Ramos (cell line): ENCODE measurements around the gene MISP3.
"Not testable (repeated sequence)": the region's sequence is repeated elsewhere in the genome, so short reads cannot be mapped to it uniquely, and the experiment has no call there.

Experiments
- in situ Hi-C: fragments of 300-500 bp; cut with MboI; formaldehyde crosslinking; loops from one replicate; pipeline ENCODE4 v1.14.3; 2022; ENCODE audit warnings: low sequenced_read_pairs; ENCODE audit not compliant: unreplicated experiment

MISP3 gene

GRCh38 chr19:14072535-14073260 is at the start of gene MISP3:
Gene MISP3, plus strand, starts transcription at chr19:14072786. Its CDS starts 524 bp downstream, at chr19:14073310.
- in situ Hi-C loops = loop anchor here (5.0 to 25.0 kb wide), 3 partner anchors 190 to 798 kb away; no protein-coding TSS in a partner anchor

GRCh38 chr19:14023404-14024235 is 49.0 kb upstream of the MISP3 start:
- in situ Hi-C loops = no loop called here

GRCh38 chr19:14026652-14027192 is 45.9 kb upstream of the MISP3 start:
- in situ Hi-C loops = not testable (repeated sequence)

- in situ Hi-C loops = no loop called here
Measured at GRCh38 chr19:14027856-14028450, 44.6 kb upstream of the MISP3 start, which contains the start of gene RLN3. Gene RLN3, plus strand, starts transcription at chr19:14028148. Its CDS starts 57 bp downstream, at chr19:14028205.

- in situ Hi-C loops = no loop called here
Measured at GRCh38 chr19:14028901-14029300, 43.7 kb upstream of the MISP3 start.

GRCh38 chr19:14030997-14031718 is 41.4 kb upstream of the MISP3 start:
- in situ Hi-C loops = no loop called here

- in situ Hi-C loops = no loop called here
Measured at GRCh38 chr19:14031719-14032480, 40.7 kb upstream of the MISP3 start, which contains the start of gene IL27RA. Gene IL27RA, plus strand, starts transcription at chr19:14031762. Its CDS starts 111 bp downstream, at chr19:14031873.

GRCh38 chr19:14033946-14034345 is 38.6 kb upstream of the MISP3 start:
- in situ Hi-C loops = no loop called here

GRCh38 chr19:14035159-14035558 is 37.4 kb upstream of the MISP3 start:
- in situ Hi-C loops = not testable (repeated sequence)

- in situ Hi-C loops = no loop called here
Measured at GRCh38 chr19:14035706-14036105, 36.9 kb upstream of the MISP3 start.

- in situ Hi-C loops = no loop called here
Measured at GRCh38 chr19:14039181-14039580, 33.4 kb upstream of the MISP3 start.

GRCh38 chr19:14042659-14043608 is 29.7 kb upstream of the MISP3 start:
- in situ Hi-C loops = not testable (repeated sequence)

- in situ Hi-C loops = not testable (repeated sequence)
Measured at GRCh38 chr19:14047866-14048265, 24.7 kb upstream of the MISP3 start.

- in situ Hi-C loops = no loop called here
Measured at GRCh38 chr19:14048443-14049153, 24.0 kb upstream of the MISP3 start.

GRCh38 chr19:14050512-14050911 is 22.1 kb upstream of the MISP3 start:
- in situ Hi-C loops = loop anchor here (25.0 kb wide), 1 partner anchor 438 kb away; no protein-coding TSS in a partner anchor

GRCh38 chr19:14050961-14051360 is 21.6 kb upstream of the MISP3 start:
- in situ Hi-C loops = loop anchor here (25.0 kb wide), 1 partner anchor 439 kb away; no protein-coding TSS in a partner anchor

- in situ Hi-C loops = loop anchor here (25.0 kb wide), 1 partner anchor 440 kb away; no protein-coding TSS in a partner anchor
Measured at GRCh38 chr19:14051980-14052379, 20.6 kb upstream of the MISP3 start.
